Bone marrow (tissue), 2 donors: Measurements from ENCODE around the gene ZNF385D.
"Not testable (repeated sequence)": the region's sequence is repeated elsewhere in the genome, so short reads cannot be mapped to it uniquely, and the experiment has no call there.

Source experiments
- DNase-seq, 2 donors: peaks; one replicate each; lab custom pipeline; 2025; lab: John Stamatoyannopoulos, UW

ZNF385D gene

DNA sequence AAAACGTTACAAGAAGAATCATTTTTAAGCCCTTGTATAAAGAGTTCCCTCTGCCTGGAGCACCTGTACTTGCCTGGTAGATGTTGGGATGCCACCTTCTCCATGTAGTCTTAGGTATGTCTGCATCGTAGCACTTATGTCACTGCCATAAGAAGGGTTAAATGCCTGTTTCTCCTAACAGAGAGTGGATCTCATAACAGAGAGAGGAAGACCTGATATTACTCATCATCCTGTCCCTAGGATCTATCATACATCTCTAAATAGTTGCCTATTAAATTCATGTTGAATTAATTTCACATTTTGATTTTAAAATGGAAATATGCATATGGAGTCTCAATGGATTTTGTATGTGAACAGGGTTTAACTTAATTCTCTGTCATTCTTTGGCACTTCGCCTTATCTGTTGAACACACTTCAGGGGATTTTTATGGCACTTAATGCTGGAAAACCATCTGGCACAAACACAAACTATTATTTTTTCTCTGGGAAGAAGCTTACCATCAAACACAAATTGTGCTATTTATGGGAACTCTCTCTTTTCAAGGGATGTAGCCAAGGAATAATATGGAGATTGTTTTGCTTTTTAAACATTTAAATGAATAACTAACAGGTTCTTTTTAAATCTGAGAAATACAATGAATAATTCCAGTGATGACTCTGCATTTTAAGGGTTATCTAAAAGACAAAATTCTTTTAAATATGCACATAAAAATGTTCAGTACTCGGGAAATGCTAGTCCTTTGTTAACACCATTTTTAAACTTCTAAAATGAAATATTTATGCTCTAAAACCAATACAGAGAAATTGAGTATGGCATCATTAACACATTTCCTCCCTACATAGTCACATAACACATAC, 230.7 kb downstream of the ZNF385D start:
- no peak for DNase-seq

DNA sequence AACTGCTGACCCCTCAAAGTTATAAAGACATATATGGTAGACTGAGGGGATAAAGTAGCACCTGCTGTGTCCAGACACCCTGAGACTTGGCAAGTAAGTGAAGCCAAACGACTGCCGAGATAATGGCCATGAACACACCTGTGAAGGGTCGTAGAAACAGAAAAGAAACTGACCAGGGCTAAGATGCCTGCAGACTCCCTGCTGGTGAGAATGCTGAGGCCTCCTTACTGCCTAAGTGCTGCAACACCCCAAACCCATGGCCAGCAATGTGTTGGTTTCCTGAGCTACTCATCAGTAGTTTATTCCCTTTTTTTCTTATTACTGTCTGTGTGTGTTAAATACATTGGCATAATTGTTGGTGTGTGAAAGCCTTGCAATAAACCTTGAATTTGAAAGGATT, 233.8 kb downstream of the ZNF385D start:
- no peak for DNase-seq

DNA sequence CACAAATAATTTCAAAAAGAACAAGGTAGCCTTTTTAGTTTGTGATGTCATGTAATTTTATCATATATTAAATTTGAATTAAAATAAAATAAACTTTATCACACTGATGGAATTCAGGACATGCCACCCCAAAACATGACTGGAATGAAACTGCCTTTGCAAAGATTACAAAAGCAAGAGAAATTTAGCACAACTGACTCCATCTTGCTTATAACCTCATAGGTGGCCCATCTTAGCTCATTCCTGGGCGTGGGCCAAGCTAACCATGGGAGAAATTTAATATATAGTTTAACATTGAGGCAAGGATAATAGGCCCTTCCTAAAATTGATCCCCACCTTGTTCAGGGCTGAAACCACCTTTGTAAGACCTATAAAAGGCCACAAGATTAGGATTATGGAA, 235.6 kb downstream of the ZNF385D start:
- no peak for DNase-seq

DNA sequence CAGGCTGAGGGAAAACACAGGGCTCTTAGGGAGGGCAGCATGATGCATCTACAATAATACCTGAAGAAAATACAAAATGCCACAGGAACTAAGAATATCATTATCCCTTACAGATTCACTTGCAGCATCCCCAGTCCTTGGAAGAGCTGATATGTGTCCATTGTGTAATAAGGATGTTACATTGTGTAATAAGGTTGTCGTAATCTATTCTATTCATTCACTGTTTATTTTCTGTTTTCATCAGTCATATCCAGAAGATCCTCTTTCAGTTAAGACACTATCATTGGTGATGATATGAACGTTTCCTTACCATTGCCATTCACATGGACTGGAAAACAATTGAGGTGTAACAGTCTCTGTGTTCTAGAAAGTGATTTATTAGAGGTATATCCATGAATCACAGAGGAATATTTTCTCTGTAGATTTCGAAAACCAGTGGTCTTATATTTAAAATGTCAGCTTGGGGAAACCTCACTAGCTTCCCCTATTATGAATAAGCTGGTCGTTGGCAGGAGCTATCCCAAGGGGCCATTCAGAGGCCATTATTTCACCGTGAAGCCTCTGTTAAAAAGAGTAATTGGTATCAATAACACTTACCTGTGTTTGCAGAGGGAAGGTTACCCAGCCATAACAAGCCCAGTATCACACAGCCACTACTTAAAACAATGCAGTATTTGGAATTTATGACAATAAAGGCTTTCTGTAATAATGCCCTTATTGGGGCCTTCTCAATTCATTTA, 241.1 kb downstream of the ZNF385D start:
- DNase-seq = no peak

DNA sequence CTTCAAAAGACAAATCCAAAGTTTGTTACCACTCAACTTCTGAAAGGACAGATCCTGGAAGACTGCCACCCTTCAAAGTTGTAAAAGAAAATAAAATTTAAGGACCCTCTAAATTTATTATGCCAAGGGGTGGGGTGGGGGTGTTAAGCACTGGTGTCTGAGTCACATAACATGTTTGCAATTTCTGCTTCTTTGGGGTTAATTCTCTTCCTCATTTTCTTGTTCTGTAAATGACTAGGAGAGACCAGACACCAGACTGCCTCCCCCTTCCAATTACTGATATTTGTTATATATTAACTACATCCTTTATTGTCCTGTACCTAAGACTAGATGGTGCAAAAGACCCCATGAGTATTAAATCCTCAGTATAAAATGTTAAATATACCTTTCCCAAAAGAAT, 242.8 kb downstream of the ZNF385D start:
- DNase-seq = no peak

DNA sequence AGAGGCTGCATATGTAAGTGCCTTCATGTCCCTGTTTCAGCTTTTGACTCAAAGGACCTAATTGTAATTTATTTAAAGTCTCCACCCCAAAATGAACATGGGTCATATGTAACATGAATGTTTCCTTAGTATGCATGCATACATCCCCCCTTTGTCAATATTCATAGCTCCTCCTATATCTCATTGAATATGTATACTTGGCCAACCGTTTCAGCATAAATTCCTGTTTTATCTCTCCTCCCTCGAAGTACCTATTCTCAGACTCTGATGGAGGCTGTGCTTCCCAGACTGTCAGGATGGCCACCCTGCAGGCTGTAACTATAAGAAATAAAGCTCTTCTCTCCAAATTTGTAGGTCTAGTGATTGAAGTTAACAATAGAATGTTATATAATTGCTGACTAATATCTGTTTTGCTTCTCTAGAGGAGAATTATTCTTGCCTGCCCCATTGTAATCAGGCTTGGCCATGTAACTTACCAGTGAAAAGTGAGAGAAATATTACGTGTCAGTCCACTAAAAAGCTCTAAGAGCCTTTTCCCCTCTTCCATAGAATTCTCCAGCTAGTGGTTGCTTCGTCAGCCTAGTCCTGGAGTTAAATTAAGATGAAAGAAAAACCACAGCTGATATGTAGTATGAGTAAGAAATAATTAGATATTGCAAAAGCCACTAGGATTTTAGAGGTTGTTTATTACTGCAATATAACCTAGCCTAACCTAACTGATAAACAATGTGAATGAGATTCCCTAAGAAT, 245.1 kb downstream of the ZNF385D start:
- DNase-seq = no peak

DNA sequence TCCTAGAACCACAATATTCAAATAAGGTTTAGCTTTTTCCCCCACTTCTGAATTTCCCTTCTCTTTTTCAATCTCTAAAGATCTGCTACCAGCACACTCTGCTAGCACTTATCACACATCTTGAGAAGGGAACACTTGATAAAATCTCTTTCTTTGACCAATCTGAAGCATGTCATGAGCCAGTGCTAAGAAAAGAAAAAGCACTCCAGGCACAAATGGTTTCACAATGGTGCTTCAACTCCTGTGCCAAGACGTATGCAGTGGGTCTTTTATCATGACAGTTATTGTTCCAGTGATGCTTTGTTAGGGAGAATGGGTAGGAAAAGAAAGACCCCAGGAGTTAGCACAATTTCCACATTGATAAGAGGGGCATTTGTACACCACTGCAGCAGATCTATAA, 248.4 kb downstream of the ZNF385D start:
- no peak for DNase-seq

DNA sequence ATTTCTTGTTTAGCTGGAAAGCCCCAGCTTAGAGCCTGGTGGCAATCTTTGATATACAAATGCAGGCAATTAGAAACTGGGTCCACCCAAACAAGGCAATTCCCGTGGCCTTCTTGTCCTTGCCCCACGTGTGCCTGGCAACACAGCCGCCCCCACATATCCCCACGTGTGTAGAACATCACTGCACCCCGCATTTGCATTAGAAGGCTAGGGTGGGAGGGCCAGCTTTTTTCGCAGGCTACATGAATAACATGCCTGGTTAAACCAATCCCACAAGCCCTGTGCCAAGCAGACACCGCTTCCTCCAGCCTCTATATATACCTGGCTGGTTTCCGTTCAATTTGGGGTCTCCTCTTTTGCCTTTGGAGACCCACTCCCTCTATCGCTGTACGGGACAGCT, 250.2 kb downstream of the ZNF385D start:
- no peak for DNase-seq

DNA sequence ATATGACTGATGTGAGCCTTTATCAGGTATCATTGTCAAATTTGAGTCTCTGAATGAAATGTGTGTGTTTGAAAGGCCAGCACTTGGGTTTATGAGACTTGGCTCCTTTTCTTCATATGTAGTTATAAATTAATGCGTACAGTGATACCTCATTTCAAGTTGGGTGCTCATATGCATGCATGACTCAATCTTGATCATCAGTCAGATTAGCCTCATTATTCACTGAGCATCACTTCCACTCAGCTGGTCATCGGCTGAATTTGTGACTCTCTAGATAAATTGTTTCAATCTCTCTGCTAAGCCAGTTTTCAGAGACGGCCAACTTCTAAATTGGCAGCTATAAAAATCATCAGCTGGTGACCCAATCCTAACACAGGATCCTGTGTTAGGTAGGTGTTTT, 260.3 kb downstream of the ZNF385D start:
- not testable (repeated sequence) for DNase-seq

DNA sequence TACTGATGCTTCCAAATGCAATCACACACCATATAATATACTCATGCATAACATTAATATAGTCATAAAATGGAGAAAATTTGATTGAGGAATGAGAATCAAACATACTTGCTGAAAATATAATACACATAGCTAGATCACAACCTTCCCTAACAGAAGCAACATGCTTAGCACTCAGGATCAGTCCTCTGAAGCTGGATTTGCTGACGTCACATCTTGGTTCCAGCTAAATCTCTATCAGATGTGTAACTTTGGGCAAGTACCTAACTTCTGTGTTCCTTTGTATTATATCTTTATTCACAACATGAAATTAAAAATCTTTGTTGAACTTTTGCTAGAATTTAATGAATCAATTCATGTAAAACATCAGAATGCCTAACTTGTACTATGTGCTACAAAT, 263.5 kb downstream of the ZNF385D start:
- DNase-seq = no peak

DNA sequence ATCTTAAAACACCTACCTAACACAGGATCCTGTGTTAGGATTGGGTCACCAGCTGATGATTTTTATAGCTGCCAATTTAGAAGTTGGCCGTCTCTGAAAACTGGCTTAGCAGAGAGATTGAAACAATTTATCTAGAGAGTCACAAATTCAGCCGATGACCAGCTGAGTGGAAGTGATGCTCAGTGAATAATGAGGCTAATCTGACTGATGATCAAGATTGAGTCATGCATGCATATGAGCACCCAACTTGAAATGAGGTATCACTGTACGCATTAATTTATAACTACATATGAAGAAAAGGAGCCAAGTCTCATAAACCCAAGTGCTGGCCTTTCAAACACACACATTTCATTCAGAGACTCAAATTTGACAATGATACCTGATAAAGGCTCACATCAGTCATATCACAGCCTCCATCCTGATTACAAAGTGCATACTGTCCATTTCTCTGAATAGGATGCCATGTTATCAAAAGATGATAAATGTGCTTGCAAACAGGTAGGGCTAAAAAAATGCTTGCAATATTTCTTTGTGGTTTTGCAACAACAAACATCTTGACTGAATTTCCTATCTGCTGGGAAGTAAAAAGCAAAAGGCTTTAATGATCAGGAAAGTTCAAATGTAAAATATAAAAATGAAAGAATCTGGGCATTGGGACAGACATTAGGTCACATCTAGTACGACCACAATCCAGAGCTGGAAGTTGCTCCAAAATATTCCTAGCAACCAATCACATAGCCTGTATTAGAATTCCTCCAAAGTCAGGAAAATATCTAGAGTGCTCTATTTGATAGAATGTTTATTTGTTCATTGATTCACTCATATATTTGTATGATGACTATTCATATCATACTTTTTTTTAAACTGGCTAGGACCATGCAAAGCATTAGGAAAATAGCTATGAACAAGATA, 264.7 kb downstream of the ZNF385D start:
- DNase-seq = not testable (repeated sequence)

DNA sequence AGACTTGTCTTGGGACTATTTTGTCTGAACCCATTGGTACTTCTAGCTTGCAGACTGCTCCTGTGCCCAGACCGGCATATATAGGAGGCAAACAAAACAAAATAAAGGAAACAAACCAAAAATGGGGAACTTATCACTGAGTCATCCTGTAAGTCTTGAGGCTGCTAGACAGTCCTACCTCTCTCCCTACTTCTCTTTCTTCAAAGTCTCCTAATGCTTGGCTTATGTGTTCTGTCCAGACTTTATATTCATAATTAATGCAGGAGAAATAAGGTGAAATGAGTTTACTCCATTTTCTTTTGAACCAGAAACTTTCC, 266.2 kb downstream of the ZNF385D start:
- DNase-seq = no peak

DNA sequence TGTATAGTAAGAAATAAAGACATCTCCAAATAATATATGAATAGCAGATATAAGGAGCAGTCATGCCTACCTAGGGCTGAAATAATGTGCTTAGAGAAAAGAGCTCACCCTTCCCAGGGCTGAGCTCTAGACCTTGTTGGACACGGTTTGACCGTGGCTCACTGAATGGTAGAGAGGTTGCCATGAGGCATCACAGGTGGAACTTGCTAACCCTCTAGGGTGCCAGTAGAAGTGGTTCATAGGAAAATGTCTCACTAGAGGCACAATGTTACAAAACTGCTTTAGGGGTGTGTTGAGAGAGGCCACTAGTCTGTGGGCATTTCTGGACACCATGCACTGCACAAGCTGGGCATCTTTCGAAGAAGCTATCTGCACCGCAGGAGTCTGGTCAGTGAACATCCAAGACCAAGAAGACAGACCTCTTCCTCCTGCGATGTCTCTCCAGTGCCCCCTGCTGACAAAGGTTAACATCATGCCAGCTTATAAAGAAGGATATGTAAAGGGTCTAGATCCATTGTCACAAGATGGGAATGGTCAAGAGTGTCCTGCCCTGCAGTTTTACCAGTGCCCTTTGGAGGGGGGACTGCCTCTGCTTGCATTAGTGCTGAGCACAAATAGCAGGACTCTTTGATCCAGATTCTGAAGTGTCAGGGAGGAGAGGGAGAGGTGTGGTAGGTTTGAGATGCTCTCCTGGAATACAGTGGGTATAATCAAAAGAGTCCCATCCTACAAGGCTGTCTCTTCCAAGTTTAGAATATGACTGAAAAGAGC, 266.8 kb downstream of the ZNF385D start:
- no peak for DNase-seq

DNA sequence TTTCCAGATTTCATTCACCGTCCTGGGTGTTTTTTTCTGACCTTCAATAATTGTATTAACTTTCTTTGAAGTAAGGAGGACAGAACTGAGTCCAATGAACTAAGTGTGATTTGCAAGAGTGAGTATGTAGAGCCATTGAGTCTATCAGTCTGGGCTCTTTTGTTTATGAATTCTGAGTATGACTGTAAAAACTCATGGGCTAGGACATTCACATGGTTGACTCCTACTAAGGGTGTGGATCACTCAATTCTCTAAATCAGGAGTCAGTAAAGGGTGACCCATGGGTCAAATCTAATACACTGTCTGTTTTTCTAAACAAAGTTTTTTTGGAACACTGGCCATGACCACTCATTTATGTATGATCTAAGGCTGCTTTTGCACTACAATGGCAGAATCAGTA, 269.0 kb downstream of the ZNF385D start:
- DNase-seq = no peak

DNA sequence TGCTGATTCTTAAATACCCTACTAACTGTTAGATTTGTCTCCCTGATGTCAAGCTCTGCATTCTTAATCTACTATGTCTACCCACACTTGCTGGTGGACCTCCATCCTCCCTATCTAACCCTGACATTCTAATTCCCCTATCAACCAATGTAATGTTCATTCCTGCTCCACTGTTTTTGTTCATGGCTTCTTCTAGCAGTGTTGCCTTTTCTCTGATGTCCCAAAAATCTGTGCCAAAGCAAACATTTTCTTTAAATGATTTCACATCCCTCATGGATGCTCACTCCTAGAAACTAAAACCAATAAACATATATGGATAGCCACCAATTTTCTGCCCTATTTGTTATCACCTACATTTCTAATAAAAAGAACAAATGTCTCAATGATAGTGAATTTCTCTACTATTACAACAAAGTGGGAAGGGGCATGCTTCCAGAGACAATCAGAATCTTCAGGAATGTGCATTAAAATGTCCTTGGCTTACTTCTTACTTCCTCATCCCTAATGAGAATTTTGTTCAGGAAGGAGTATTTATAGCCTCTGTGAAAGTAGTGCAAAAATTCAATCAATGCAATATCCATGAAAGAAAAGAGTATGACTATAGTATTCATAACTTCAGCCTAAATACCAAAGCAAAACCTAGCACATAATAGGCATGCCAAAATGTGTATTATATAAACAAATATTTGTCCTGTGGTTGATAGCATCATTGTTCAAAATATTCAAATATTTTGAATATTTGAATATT, 273.3 kb downstream of the ZNF385D start:
- no peak for DNase-seq

DNA sequence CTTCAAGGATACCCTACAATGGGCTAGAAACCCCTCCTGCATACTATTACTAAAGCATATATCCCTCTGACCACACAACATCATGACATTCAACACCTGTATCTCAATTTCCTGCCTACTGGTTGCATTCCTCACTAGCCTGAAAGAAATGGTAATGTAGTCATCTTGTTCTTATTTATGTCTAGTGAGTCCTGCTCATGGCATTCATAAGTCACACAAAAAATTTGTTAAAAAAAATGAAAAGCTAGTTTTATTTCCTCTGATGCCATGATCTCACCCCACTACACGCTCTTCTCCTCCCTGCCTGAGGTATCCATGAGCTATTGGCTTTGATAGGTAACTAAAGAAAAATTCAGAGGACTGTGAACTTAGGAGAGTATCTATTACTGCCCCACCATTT, 284.5 kb downstream of the ZNF385D start:
- no peak for DNase-seq

DNA sequence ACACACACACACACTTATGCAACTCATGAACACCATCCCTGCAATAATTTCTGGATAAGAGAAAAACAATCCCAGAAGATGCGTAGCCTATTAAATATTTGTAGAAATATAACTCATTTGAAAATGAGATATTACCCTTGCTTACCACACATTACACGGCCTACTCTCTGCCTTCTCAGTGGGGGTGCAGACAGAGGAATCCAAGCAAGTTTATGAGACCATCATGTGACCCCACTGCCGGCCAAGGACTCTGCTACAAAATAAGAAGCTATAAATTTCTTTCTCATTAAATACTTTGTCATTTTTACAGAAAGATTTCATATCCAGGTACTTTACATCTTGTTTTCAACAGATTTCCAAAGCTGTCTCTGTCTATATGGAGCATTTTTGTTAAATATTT, 286.3 kb downstream of the ZNF385D start:
- DNase-seq = no peak

DNA sequence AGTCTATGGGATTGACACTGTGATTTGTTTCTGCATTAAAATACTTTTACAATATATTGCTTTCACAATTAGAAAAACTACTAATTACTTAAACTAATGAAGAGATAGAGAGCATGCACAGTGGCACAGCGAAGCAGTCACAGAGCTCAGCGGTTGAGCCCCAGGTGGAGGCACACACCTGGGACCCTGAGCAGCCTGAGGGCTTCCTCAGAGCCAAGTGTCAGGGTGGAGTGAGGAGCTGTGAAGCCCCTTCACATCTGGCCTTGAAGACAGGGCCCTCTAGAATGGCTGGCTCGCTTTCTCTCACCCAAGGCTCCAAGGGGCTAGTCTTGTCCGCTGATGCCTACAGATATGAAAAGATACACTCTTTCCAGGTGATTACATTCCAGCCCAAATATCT, 287.7 kb downstream of the ZNF385D start:
- DNase-seq = no peak

DNA sequence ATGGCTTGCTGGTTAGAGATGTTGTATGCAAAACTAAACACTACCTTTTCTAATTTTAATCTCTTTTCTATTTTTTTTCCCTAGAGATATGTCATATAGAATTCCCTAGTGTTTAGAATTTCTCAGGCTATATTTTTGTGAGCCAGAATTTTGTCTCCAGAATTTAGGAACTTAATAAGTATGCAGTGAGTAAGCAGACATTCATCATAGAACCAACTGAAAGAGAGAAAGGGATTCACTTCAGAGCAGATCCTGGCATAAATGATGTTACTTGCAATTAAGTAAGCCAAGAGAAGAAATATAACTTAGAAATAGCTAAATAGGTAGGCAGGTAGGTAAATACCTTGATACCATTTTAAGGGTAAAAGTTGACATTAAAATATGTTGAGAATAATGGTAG, 288.9 kb downstream of the ZNF385D start:
- no peak for DNase-seq

DNA sequence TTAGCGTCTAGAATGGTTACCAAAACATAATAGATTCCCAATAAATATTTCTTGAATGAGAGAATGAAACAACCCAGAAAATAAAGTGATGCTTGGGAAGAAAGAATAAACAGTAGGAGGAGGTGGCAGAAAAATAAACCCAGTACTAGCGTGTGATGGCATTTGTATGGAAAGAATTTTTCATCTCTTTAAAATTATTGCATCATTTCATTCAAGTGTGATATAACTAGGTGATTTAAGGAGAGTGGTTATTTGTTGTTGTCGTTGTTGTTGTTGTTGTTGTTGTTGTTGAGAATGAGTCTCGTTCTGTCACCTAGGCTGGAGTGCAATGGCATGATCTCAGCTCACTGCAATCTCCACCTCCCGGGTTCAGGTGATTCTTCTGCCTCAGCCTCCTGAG, 293.9 kb downstream of the ZNF385D start:
- DNase-seq = no peak
